ENCODE results near the gene SLIT3. TPM values are rescaled to one million over a fixed set of nuclear protein-coding genes. Genes with fewer than 3 reads are reported as not detected.
"Not testable (repeated sequence)": the region's sequence is repeated elsewhere in the genome, so short reads cannot be mapped to it uniquely, and the experiment has no call there.

The SLIT3 gene
- polyA plus RNA-seq, 4 donors, result 46.4 to 82.0 (median 57.9) TPM

- DNase-seq (ENCODE audit: low read depth in 4 of 4, low spot score in 3 of 4), result peak in 3 of 4 donors; percentile 5 to 33 (median 12)
Observed at GRCh38 chr5:168765551-168766425, 535.2 kb downstream of the SLIT3 start.

GRCh38 chr5:168765086-168765550, 535.8 kb downstream of the SLIT3 start:
- DNase-seq (ENCODE audit: low read depth in 4 of 4, low spot score in 3 of 4), result no peak

- no peak for DNase-seq (ENCODE audit: low read depth in 4 of 4, low spot score in 3 of 4)
Observed at GRCh38 chr5:168756453-168757391, 544.2 kb downstream of the SLIT3 start.

GRCh38 chr5:168755548-168756093, 545.3 kb downstream of the SLIT3 start:
- DNase-seq (ENCODE audit: low read depth in 4 of 4, low spot score in 3 of 4), result no peak

GRCh38 chr5:168753691-168754254, 547.2 kb downstream of the SLIT3 start:
- no peak for DNase-seq (ENCODE audit: low read depth in 4 of 4, low spot score in 3 of 4)

- no peak for DNase-seq (ENCODE audit: low read depth in 4 of 4, low spot score in 3 of 4)
Observed at GRCh38 chr5:168752416-168753190, 548.3 kb downstream of the SLIT3 start.

GRCh38 chr5:168752012-168752411, 548.9 kb downstream of the SLIT3 start:
- DNase-seq (ENCODE audit: low read depth in 4 of 4, low spot score in 3 of 4), result no peak

GRCh38 chr5:168750926-168751325, 550.0 kb downstream of the SLIT3 start:
- no peak for DNase-seq (ENCODE audit: low read depth in 4 of 4, low spot score in 3 of 4)

GRCh38 chr5:168749391-168750100, 551.4 kb downstream of the SLIT3 start:
- DNase-seq (ENCODE audit: low read depth in 4 of 4, low spot score in 3 of 4), result no peak

GRCh38 chr5:168747987-168748777, 552.8 kb downstream of the SLIT3 start:
- DNase-seq (ENCODE audit: low read depth in 4 of 4, low spot score in 3 of 4), result no peak

GRCh38 chr5:168746893-168747640, 553.9 kb downstream of the SLIT3 start:
- DNase-seq (ENCODE audit: low read depth in 4 of 4, low spot score in 3 of 4), result no peak

- not testable (repeated sequence) for DNase-seq (ENCODE audit: low read depth in 4 of 4, low spot score in 3 of 4)
Observed at GRCh38 chr5:168746126-168746892, 554.6 kb downstream of the SLIT3 start.

GRCh38 chr5:168743617-168744016, 557.3 kb downstream of the SLIT3 start:
- no peak for DNase-seq (ENCODE audit: low read depth in 4 of 4, low spot score in 3 of 4)

- DNase-seq (ENCODE audit: low read depth in 4 of 4, low spot score in 3 of 4), result not testable (repeated sequence)
Observed at GRCh38 chr5:168742311-168742710, 558.6 kb downstream of the SLIT3 start.

GRCh38 chr5:168740811-168741213, 560.1 kb downstream of the SLIT3 start:
- no peak for DNase-seq (ENCODE audit: low read depth in 4 of 4, low spot score in 3 of 4)

- no peak for DNase-seq (ENCODE audit: low read depth in 4 of 4, low spot score in 3 of 4)
Observed at GRCh38 chr5:168740092-168740800, 560.7 kb downstream of the SLIT3 start.
